HEK293 (cell line): Measurements from ENCODE around the gene PIK3R1.

Source experiments
- CTCF ChIA-PET: fragments of 350-600 bp; formaldehyde crosslinking; extraction: SDS; loops from one replicate; lab custom pipeline; 2021; ENCODE audit warnings: antibody characterized with exemption; lab: Yijun Ruan, JAX
- POLR2A ChIA-PET: fragments of 300-600 bp; formaldehyde crosslinking; extraction: SDS; loops from one replicate; lab custom pipeline; 2020; ENCODE audit warnings: antibody characterized with exemption, inconsistent platforms; lab: Yijun Ruan, JAX
- H3K27ac ChIP-seq: fragments of 200-500 bp; sonication (Bioruptor generic); 2 replicates; pipeline ENCODE4 v1.5.1; 2014; ENCODE audit warnings: low read depth, low read length, control low read depth, inconsistent platforms; ENCODE audit errors: extremely low read depth
- H3K36me3 ChIP-seq, 2 experiments: fragments of 200-500 bp in 1 of 2; sonication (Bioruptor generic) in 1 of 2; 1 replicate in 1 of 2; 2 replicates in 1 of 2; pipeline ENCODE4 v1.5.1; 2014 to 2017; ENCODE audit warnings: inconsistent platforms in 2 of 2, low read length in 2 of 2; ENCODE audit not compliant: control insufficient read depth in 2 of 2, insufficient read depth in 1 of 2
- H3K4me1 ChIP-seq: fragments of 200-500 bp; sonication (Bioruptor generic); 2 replicates; pipeline ENCODE4 v1.5.1; 2014; ENCODE audit warnings: mild to moderate bottlenecking, low read length, inconsistent platforms; ENCODE audit not compliant: control insufficient read depth, insufficient read depth
- H3K4me3 ChIP-seq: 2 replicates; pipeline ENCODE4 v1.5.1; 2011; ENCODE audit warnings: low read depth, mild to moderate bottlenecking, control low read depth, low read length, moderate library complexity
- H3K9me3 ChIP-seq: fragments of 200-500 bp; sonication (Bioruptor generic); 2 replicates; pipeline ENCODE4 v1.5.1; 2014; ENCODE audit warnings: low read depth, low read length, inconsistent platforms; ENCODE audit not compliant: control insufficient read depth, insufficient read depth
- REPIN1 ChIP-seq: fragments of 450-650 bp; formaldehyde crosslinking; IDR thresholded peaks from 2 replicates; pipeline ENCODE4 v1.5.1; 2017; ENCODE audit warnings: missing biosample characterization, missing genetic modification characterization, low read depth
- SALL2 ChIP-seq: fragments of 450-650 bp; formaldehyde crosslinking; IDR thresholded peaks from 2 replicates; pipeline ENCODE4 v1.5.0; 2017; ENCODE audit warnings: missing biosample characterization, mild to moderate bottlenecking, missing genetic modification characterization, borderline replicate concordance
- ZFP37 ChIP-seq: fragments of 450-650 bp; formaldehyde crosslinking; IDR thresholded peaks from 2 replicates; pipeline ENCODE4 v1.5.1; 2016; ENCODE audit warnings: missing biosample characterization, missing genetic modification characterization
- ZNF112 ChIP-seq: fragments of 450-650 bp; formaldehyde crosslinking; IDR thresholded peaks from 2 replicates; pipeline ENCODE4 v1.5.0; 2017; ENCODE audit warnings: missing biosample characterization, missing genetic modification characterization
- ZNF266 ChIP-seq: fragments of 450-650 bp; formaldehyde crosslinking; IDR thresholded peaks from 2 replicates; pipeline ENCODE4 v1.5.1; 2016; ENCODE audit warnings: missing biosample characterization, missing genetic modification characterization, low read depth
- ZNF341 ChIP-seq: fragments of 450-650 bp; formaldehyde crosslinking; IDR thresholded peaks from 2 replicates; pipeline ENCODE4; 2016; ENCODE audit warnings: low read depth, missing biosample characterization, missing genetic modification characterization
- ZNF391 ChIP-seq: fragments of 450-650 bp; formaldehyde crosslinking; IDR thresholded peaks from 2 replicates; pipeline ENCODE4 v1.5.1; 2016; ENCODE audit warnings: low read depth, missing biosample characterization, missing genetic modification characterization, borderline replicate concordance
- ZNF510 ChIP-seq: fragments of 450-650 bp; formaldehyde crosslinking; IDR thresholded peaks from 2 replicates; pipeline ENCODE4 v1.5.1; 2018; ENCODE audit warnings: mild to moderate bottlenecking, missing genetic modification characterization, missing biosample characterization; ENCODE audit not compliant: insufficient replicate concordance
- ZNF610 ChIP-seq: fragments of 450-650 bp; formaldehyde crosslinking; IDR thresholded peaks from 2 replicates; pipeline ENCODE4 v1.5.1; 2016; ENCODE audit warnings: missing biosample characterization, missing genetic modification characterization, borderline replicate concordance
- ZNF629 ChIP-seq: fragments of 450-650 bp; formaldehyde crosslinking; IDR thresholded peaks from 2 replicates; pipeline ENCODE4 v1.5.1; 2017; ENCODE audit warnings: missing biosample characterization, missing genetic modification characterization
- ZNF768 ChIP-seq: fragments of 450-650 bp; formaldehyde crosslinking; IDR thresholded peaks from 2 replicates; pipeline ENCODE4 v1.5.1; 2018; ENCODE audit warnings: missing biosample characterization, mild to moderate bottlenecking, missing genetic modification characterization
- ZNF792 ChIP-seq: fragments of 450-650 bp; formaldehyde crosslinking; IDR thresholded peaks from 2 replicates; pipeline ENCODE4 v1.5.1; 2016; ENCODE audit warnings: missing biosample characterization, missing genetic modification characterization
- ZSCAN16 ChIP-seq: fragments of 450-650 bp; formaldehyde crosslinking; IDR thresholded peaks from 2 replicates; pipeline ENCODE4 v1.5.1; 2016; ENCODE audit warnings: missing biosample characterization, missing genetic modification characterization
- ZSCAN5A ChIP-seq: fragments of 450-650 bp; formaldehyde crosslinking; IDR thresholded peaks from 2 replicates; pipeline ENCODE4 v1.5.1; 2016; ENCODE audit warnings: missing biosample characterization, missing genetic modification characterization
- TF ChIP-seq, protein P1 (sequence below): fragments of 450-650 bp; IDR thresholded peaks from 2 replicates; pipeline ENCODE4 v1.5.1; 2018; ENCODE audit warnings: missing biosample characterization, missing genetic modification characterization
- TF ChIP-seq, protein P2 (sequence below): fragments of 450-650 bp; formaldehyde crosslinking; IDR thresholded peaks from 2 replicates; pipeline ENCODE4 v1.5.1; 2016; ENCODE audit warnings: missing biosample characterization, missing genetic modification characterization, borderline replicate concordance
- TF ChIP-seq, protein P3 (sequence below): fragments of 450-650 bp; formaldehyde crosslinking; IDR thresholded peaks from 2 replicates; pipeline ENCODE4 v1.5.1; 2016; ENCODE audit warnings: missing biosample characterization, missing genetic modification characterization
- TF ChIP-seq, protein P4 (sequence below): fragments of 450-650 bp; formaldehyde crosslinking; IDR thresholded peaks from 2 replicates; pipeline ENCODE4 v1.5.1; 2016; ENCODE audit warnings: missing biosample characterization, missing genetic modification characterization

The PIK3R1 gene

GRCh38 chr5:68222310-68222709 is 6.8 kb downstream of the PIK3R1 start:
- Histone ChIP-seq H3K27ac (no peak overlapping the region), H3K4me3 (no peak overlapping the region), H3K9me3 (no peaks in the 10 kb centered on the region), H3K36me3 (peaks cover 0 to 12% of the 10 kb centered on the region in 2 experiments; a peak in 1 of 3 replicates), H3K4me1 (peaks cover 4% of the 10 kb centered on the region; the same call in 1 of the 2 replicates)
- TF ChIP-seq SALL2 = no peak
- ChIA-PET POLR2A (no interaction called here), CTCF (no interaction called here)

DNA sequence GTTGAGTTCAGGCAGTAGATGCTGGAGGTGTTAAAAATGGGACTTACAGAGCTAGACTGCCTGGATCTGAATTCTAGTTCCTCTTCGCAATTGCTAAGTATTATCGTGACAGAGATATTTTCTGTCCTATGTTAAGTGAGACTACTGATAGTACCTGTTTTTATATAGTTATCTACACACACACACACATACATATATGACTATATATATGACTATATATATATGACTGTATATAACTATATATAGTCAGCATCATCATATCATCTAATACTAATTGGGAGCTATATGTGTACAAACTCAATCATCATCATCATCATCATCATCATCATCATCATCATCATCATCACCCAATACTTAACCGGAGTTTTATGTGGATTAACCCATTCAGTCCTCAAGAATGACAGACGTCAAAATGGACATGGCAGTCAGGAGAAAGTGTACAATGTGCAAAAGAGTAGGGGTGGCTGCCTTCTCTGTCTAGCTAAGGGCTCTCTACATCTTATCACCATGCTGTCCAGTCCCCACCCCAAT is 7.3 kb downstream of the PIK3R1 start:
- no peak overlapping the region for H3K27ac ChIP-seq
- peaks cover 0 to 12% of the 10 kb centered on the region in 2 experiments; a peak in 2 of 3 replicates for H3K36me3 ChIP-seq
- TF ChIP-seq, protein P1, sequence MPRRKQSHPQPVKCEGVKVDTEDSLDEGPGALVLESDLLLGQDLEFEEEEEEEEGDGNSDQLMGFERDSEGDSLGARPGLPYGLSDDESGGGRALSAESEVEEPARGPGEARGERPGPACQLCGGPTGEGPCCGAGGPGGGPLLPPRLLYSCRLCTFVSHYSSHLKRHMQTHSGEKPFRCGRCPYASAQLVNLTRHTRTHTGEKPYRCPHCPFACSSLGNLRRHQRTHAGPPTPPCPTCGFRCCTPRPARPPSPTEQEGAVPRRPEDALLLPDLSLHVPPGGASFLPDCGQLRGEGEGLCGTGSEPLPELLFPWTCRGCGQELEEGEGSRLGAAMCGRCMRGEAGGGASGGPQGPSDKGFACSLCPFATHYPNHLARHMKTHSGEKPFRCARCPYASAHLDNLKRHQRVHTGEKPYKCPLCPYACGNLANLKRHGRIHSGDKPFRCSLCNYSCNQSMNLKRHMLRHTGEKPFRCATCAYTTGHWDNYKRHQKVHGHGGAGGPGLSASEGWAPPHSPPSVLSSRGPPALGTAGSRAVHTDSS = peak; percentile 94
- no peak for TF ChIP-seq ZSCAN5A
- TF ChIP-seq, all 188 proteins: peak for 1
- Histone ChIP-seq H3K4me1 (peaks cover 7% of the 10 kb centered on the region), H3K9me3 (no peaks in the 10 kb centered on the region), H3K4me3 (no peak overlapping the region)
- POLR2A ChIA-PET = interaction anchor here (3.0 kb wide), 1 partner anchor 7 kb away, joined by 19 read pairs; the partner anchor contains the start of gene PIK3R1
- CTCF ChIA-PET = interaction anchor here (0.6 kb wide), 1 partner anchor 803 kb away, joined by 3 read pairs; no protein-coding TSS in a partner anchor

- TF ChIP-seq, protein P2, sequence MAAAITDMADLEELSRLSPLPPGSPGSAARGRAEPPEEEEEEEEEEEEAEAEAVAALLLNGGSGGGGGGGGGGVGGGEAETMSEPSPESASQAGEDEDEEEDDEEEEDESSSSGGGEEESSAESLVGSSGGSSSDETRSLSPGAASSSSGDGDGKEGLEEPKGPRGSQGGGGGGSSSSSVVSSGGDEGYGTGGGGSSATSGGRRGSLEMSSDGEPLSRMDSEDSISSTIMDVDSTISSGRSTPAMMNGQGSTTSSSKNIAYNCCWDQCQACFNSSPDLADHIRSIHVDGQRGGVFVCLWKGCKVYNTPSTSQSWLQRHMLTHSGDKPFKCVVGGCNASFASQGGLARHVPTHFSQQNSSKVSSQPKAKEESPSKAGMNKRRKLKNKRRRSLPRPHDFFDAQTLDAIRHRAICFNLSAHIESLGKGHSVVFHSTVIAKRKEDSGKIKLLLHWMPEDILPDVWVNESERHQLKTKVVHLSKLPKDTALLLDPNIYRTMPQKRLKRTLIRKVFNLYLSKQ (tag by site-specific recombination) = no peak
- TF ChIP-seq ZSCAN16 (tag by site-specific recombination) (no peak), ZNF112 (tag by site-specific recombination) (no peak), ZNF768 (tag by site-specific recombination) (no peak), ZNF391 (tag by site-specific recombination) (no peak), REPIN1 (tag by site-specific recombination) (no peak), ZNF510 (tag by site-specific recombination) (no peak), ZFP37 (no peak), ZNF792 (tag by site-specific recombination) (no peak), ZNF266 (no peak), ZNF610 (tag by site-specific recombination) (no peak), ZNF629 (no peak), ZNF341 (tag by site-specific recombination) (no peak)
- TF ChIP-seq, protein P3, sequence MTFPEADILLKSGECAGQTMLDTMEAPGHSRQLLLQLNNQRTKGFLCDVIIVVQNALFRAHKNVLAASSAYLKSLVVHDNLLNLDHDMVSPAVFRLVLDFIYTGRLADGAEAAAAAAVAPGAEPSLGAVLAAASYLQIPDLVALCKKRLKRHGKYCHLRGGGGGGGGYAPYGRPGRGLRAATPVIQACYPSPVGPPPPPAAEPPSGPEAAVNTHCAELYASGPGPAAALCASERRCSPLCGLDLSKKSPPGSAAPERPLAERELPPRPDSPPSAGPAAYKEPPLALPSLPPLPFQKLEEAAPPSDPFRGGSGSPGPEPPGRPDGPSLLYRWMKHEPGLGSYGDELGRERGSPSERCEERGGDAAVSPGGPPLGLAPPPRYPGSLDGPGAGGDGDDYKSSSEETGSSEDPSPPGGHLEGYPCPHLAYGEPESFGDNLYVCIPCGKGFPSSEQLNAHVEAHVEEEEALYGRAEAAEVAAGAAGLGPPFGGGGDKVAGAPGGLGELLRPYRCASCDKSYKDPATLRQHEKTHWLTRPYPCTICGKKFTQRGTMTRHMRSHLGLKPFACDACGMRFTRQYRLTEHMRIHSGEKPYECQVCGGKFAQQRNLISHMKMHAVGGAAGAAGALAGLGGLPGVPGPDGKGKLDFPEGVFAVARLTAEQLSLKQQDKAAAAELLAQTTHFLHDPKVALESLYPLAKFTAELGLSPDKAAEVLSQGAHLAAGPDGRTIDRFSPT (tag by site-specific recombination) = no peak
- TF ChIP-seq, protein P4, sequence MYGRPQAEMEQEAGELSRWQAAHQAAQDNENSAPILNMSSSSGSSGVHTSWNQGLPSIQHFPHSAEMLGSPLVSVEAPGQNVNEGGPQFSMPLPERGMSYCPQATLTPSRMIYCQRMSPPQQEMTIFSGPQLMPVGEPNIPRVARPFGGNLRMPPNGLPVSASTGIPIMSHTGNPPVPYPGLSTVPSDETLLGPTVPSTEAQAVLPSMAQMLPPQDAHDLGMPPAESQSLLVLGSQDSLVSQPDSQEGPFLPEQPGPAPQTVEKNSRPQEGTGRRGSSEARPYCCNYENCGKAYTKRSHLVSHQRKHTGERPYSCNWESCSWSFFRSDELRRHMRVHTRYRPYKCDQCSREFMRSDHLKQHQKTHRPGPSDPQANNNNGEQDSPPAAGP (tag by site-specific recombination) = no peak
- CTCF ChIA-PET = no interaction called here
- H3K27ac ChIP-seq = no peak overlapping the region
- H3K4me3 ChIP-seq = no peak overlapping the region
- no peaks in the 10 kb centered on the region for H3K9me3 ChIP-seq
- H3K4me1 ChIP-seq = peaks cover 10% of the 10 kb centered on the region
- POLR2A ChIA-PET = interaction anchor here (3.0 kb wide), 1 partner anchor 8 kb away, joined by 19 read pairs; the partner anchor contains the start of gene PIK3R1
- H3K36me3 ChIP-seq = peaks cover 0 to 12% of the 10 kb centered on the region in 2 experiments; a peak in 2 of 3 replicates
These were observed 8.3 kb downstream of the PIK3R1 start for GRCh38 chr5:68223904-68224303.
